Measurements from ENCODE around the gene SMYD2.

SMYD2 gene

GRCh38 chr1:214300149-214300780 lies 19.3 kb downstream of the SMYD2 start:
- DNase-seq (ENCODE audit: low read depth in 1 of 2, low spot score in 1 of 2) = no peak

- DNase-seq (ENCODE audit: low read depth in 1 of 2, low spot score in 1 of 2) = no peak
These were observed 20.6 kb downstream of the SMYD2 start for GRCh38 chr1:214301526-214301925.

- DNase-seq (ENCODE audit: low read depth in 1 of 2, low spot score in 1 of 2) = no peak
These were observed 22.4 kb downstream of the SMYD2 start for GRCh38 chr1:214303141-214303930.

- DNase-seq (ENCODE audit: low read depth in 1 of 2, low spot score in 1 of 2) = no peak
These were observed 24.3 kb downstream of the SMYD2 start for GRCh38 chr1:214305164-214305751.

GRCh38 chr1:214306269-214306668 lies 25.3 kb downstream of the SMYD2 start:
- DNase-seq (ENCODE audit: low read depth in 1 of 2, low spot score in 1 of 2) = no peak

GRCh38 chr1:214310010-214310409 lies 29.1 kb downstream of the SMYD2 start:
- no peak for DNase-seq (ENCODE audit: low read depth in 1 of 2, low spot score in 1 of 2)

GRCh38 chr1:214310777-214311690 lies 30.1 kb downstream of the SMYD2 start:
- DNase-seq (ENCODE audit: low read depth in 1 of 2, low spot score in 1 of 2) = no peak

GRCh38 chr1:214312530-214313051 lies 31.6 kb downstream of the SMYD2 start:
- no peak for DNase-seq (ENCODE audit: low read depth in 1 of 2, low spot score in 1 of 2)

GRCh38 chr1:214314178-214314843 lies 33.4 kb downstream of the SMYD2 start:
- no peak for DNase-seq (ENCODE audit: low read depth in 1 of 2, low spot score in 1 of 2)

GRCh38 chr1:214316593-214316992 lies 35.6 kb downstream of the SMYD2 start:
- DNase-seq (ENCODE audit: low read depth in 1 of 2, low spot score in 1 of 2) = no peak

- DNase-seq (ENCODE audit: low read depth in 1 of 2, low spot score in 1 of 2) = no peak
These were observed 36.3 kb downstream of the SMYD2 start for GRCh38 chr1:214317300-214317699.

GRCh38 chr1:214317734-214318133 lies 36.8 kb downstream of the SMYD2 start:
- DNase-seq (ENCODE audit: low read depth in 1 of 2, low spot score in 1 of 2) = no peak

GRCh38 chr1:214318356-214318755 lies 37.4 kb downstream of the SMYD2 start:
- DNase-seq (ENCODE audit: low read depth in 1 of 2, low spot score in 1 of 2) = no peak

GRCh38 chr1:214318956-214319736 lies 38.2 kb downstream of the SMYD2 start:
- no peak for DNase-seq (ENCODE audit: low read depth in 1 of 2, low spot score in 1 of 2)

- no peak for DNase-seq (ENCODE audit: low read depth in 1 of 2, low spot score in 1 of 2)
These were observed 39.0 kb downstream of the SMYD2 start for GRCh38 chr1:214319938-214320337.

- DNase-seq (ENCODE audit: low read depth in 1 of 2, low spot score in 1 of 2) = no peak
These were observed 40.9 kb downstream of the SMYD2 start for GRCh38 chr1:214321705-214322453.

GRCh38 chr1:214324896-214325800 lies 44.2 kb downstream of the SMYD2 start:
- DNase-seq (ENCODE audit: low read depth in 1 of 2, low spot score in 1 of 2) = no peak

- no peak for DNase-seq (ENCODE audit: low read depth in 1 of 2, low spot score in 1 of 2)
These were observed 45.4 kb downstream of the SMYD2 start for GRCh38 chr1:214326406-214326805.
